Measurements from ENCODE around the gene DIDO1.
A peak's percentile ranks its signal among the peaks of the same experiment; 100 is the strongest.
"Not testable (repeated sequence)": the region's sequence is repeated elsewhere in the genome, so short reads cannot be mapped to it uniquely, and the experiment has no call there.

DIDO1 gene

DNA sequence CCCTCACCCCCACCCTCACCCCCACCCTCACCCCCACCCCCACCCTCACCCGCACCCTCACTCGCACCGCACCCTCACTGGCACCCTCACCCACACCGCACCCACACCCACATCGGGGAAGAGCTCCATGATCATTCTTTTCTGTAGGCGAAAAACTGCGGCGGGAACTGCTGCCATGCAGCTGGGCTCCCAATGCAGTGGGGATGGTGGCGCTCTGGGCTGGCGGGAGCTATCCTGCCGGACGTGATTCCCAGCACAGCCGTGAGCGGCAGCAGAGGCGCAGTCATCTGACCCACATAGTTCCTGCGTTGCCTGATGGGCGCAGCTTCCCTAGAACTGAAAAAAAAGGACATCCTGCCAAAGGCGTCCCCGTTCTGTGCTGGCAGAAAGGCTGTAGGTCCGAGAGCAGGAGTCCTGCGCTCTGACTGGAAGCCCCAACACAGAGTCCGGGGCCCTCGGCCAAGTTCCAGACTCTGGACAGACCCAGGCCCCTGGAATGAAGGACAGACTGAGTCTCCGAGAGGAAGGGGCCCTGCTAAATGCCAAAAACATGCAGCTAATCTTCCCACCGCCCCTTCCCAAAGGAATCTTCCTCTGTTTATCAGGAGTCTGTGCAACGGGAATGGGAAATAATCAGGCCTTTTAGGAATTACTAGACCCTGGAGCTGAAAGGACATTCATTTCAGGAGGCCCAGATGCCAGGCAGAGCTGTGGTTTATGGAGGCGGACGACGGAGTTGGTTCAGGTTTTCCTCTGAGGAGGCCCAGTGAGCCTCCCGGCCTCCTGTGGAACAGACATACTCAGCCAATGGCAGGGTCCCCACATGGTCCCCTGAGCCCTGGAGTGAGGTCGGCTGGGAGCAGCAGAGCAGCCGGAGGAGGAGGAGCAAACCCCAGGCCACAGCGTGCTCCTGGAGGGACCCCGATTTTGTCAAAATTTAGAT, 50.6 kb downstream of the DIDO1 start:
- peak; percentile 91 for DNase-seq

- DNase-seq: no peak
Observed at GRCh38 chr20:62874964-62875344, 51.4 kb downstream of the DIDO1 start.

DNA sequence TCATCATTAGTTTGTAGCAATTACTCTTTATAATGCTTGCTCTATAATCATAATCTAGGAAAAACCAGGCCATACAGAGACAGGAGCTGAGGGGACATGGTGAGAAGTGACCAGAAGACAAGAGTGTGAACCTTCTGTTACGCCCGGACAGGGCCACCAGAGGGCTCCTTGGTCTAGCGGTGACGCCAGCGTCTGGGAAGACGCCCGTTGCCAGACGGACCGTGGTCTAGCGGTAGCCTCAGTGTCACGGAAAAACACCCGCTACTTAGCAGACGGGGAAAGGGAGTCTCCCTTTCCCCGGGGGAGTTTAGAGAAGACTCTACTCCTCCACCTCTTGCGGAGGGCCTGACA, 52.6 kb downstream of the DIDO1 start:
- peak; percentile 64 for DNase-seq

DNA sequence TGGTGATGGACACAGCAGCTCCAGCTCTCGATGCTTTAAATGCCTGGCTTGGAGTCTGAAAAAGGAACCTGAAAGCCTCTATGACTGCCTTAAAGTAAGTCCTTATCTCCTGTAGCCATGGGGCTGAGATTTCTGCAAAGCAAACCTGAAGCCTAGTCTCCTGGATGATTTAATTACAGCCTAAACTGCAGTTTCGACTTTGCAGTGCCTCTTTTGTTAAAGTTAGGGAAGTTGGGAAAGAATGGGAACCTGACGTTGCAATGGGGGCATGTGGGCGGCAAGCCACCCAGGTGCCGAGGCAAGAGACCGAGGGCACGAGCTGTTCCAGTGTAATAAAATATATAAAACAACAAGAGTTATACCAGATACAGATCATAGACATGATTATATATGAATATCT, 53.0 kb downstream of the DIDO1 start:
- no peak for DNase-seq

DNA sequence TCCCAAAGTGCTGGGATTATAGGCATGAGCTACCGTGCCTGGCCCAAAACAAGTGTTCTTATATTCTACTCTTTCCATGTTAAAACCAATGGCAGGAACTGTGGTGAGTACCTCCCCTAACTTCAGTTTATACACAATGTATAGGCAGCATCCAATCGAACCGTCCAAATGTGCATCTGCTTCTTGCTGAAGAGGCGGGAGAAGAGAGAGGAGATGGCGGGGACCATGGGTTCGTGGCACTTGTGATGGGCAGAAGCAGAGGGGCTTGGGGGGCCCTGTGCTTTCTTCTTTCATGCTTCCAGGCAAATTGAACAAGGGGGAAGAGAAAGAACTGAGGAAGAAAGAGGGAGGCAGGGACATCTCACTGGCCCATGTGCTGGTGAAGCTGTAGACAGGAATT, 53.4 kb downstream of the DIDO1 start:
- DNase-seq: no peak

DNA sequence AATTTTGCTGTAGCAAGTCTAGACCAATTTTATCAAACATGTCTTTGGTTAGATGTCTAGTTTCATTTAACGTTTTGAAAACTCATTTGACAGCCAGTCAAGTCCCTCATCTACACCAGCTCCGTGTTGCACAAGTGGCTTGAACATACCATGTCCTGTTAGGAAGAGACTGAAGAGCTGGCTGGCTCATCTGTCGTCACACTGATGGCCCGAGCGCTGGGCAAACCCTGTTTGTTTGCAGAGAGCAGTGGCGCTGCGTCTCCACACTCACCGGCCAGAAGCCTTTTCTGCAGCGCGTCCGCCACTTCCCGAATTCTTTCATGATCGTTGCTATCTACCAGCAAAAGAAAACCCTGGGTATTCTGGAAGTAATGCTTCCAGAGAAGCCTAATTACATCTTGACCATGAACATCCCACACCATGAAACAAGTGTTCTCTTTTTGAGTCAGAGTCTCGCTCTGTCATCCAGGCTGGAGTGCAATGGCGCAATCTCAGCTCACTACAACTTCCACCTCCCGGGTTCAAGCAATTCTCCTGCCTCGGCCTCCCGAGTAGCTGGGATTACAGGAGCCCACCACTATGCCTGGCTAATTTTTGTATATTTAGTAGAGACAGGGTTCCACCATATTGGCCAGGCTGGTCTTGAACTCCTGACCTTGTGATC, 54.0 kb downstream of the DIDO1 start:
- DNase-seq: no peak

GRCh38 chr20:62864207-62864606, 62.1 kb downstream of the DIDO1 start:
- no peak for DNase-seq

GRCh38 chr20:62861726-62862336, 64.5 kb downstream of the DIDO1 start, which contains the start of gene TCFL5:
TCFL5 (minus strand) TSS chr20:62861822; CDS start chr20:62861670, 152 bp downstream.
- DNase-seq: peak; percentile 94

DNA sequence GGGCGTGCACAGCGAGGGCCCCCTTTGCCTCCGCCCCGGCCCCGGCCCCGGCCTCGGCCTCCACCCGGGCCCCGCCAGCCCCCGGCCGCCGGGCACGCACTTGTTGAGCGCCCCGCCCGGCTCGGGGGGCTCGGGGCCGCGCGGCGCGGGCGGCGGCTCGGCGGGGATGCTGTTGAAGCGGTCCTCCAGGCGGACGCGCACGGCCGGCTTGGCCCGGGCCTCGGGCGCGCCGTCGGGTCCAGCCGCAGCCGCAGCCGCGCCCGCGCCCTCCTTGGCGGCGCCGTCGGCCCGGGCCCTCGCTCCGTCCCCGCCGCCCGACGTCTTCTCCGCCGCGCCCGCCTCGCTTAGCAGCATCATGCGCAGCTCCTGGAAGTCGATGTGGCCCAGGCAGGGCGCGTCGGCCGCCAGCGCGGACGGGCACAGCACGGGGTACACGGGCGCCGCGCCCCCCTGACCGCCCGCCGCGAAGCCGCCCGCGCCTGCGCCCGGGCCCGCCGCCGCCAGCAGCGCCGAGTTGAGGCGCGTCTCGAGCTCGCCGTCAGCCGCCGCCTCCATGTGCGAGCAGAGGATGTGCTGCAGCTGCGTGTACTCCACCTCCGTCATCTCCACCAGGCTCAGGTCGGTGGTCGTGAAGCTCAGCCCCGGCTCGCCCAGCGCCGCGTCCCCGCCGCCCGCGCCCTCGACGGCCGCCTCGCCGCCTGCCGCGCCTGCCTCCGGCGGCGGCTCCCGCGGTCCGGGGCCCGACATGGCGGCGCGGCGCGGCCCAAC, 65.2 kb downstream of the DIDO1 start:
- peak; percentile 60 for DNase-seq

GRCh38 chr20:62860391-62860923, 65.8 kb downstream of the DIDO1 start:
- DNase-seq: peak; percentile 57

- DNase-seq: no peak
Observed at GRCh38 chr20:62859721-62860120, 66.6 kb downstream of the DIDO1 start.

- DNase-seq: no peak
Observed at GRCh38 chr20:62858058-62858830, 68.1 kb downstream of the DIDO1 start.

DNA sequence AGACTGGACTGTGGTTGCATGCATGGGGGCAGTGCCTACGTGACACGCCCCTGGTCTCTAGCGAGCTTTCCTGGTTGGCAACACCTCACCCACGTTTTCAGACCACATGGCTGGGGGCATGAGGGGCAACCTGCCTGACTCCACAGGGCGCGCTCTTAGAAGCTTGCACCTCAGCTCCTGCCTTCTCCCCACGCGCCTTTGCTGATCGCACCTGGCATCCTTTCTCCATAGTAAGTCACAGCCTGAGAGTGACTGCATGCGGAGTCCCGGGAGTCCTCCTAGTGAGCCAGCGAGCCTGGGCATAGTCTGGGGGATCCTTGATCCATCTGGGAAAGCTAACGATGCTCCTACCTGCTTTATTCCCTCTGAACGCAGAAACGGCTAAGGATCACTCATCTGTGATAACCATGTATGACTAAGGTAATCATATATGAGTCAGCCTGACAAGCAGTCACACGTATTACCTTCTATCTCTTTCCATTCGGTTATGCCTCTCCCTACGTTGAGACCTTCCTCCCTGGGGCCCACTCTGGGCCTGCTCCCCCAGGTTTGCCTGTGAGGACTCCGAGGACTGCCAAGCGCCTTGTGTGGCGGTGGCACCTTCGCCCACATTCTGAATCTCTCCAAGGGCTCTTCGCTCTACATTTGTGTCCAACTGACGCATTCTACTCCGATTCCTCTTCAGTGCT, 69.2 kb downstream of the DIDO1 start:
- no peak for DNase-seq

DNA sequence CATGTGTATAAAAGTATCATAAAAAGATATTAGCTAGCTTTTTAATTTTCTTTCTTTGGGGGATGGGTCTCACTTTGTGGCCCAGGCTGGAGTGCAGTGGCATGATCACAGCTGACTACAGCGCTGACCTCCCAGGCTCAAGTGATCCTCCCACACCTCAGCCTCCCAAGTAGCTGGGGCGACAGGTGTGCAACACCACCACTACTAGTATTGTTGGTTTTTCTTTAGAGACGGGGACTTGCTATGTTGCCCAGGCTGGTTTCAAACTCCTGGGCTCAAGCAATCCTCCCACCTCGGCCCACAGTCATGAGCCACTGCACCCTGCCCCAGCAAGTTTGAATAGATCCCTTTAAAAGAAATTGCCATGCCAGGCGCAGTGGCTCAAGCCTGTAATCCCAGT, 71.2 kb downstream of the DIDO1 start:
- no peak for DNase-seq

- no peak for DNase-seq
Observed at GRCh38 chr20:62854121-62854520, 72.2 kb downstream of the DIDO1 start.

GRCh38 chr20:62853304-62853703, 73.0 kb downstream of the DIDO1 start:
- DNase-seq: not testable (repeated sequence)

DNA sequence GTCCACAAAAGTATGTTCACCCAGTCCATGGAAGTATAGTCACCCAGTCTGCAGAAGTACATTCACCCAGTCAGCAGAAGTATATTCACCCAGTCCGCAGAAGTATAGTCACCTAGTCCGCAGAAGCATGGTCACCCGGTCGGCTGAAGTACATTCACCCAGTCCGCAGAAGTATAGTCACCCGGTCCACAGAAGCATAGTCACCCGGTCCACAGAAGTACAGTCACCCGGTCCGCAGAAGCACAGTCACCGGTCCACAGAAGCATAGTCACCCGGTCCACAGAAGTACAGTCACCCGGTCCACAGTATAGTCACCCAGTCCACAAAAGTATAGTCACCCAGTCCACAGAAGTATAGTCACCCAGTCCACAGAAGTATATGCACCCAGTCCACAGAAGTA, 73.5 kb downstream of the DIDO1 start:
- no peak for DNase-seq

- no peak for DNase-seq
Observed at GRCh38 chr20:62852196-62852595, 74.1 kb downstream of the DIDO1 start.

GRCh38 chr20:62850333-62850974, 75.9 kb downstream of the DIDO1 start:
- DNase-seq: no peak

GRCh38 chr20:62849431-62849830, 76.9 kb downstream of the DIDO1 start:
- no peak for DNase-seq

- not testable (repeated sequence) for DNase-seq
Observed at GRCh38 chr20:62848917-62849316, 77.4 kb downstream of the DIDO1 start.
